Measurements from ENCODE around the gene HTR3C.
"Not testable (repeated sequence)": the region's sequence is repeated elsewhere in the genome, so short reads cannot be mapped to it uniquely, and the experiment has no call there.

The HTR3C gene

DNA sequence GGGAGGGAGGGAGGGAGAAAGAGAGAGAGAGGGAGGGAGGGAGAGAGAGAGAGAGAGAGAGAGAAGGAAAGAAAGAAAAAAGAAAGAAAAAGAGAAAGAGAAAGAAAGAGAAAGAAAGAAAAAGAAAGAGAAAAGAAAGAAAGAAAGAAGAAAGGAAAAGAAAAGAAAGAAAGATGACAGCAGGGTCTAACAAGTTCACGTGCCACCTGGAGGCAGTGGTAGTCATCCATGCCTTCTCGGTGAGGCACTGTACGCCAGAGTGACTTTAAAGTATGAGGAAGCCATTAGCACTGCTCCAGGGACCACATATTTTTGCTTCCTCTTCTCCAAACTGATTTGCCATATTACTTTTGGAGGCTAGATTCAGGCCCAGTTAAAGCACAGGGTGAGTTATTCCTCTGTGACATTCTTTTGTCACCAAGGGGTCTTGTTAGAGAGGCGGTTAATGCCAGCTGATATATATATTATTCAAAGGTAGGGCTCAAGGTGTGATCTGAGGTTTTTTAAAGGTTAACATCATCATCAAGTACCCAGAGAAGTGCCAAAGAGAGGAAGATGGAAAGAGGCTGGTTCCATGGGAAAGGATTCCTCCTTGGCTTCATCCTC, 21.6 kb upstream of the HTR3C start, which contains the start of gene HTR3D:
TSS of gene HTR3D (plus strand) at position 556 of the 606 bp plus-strand sequence. CDS start at position 556, 0 bp downstream.
- no peak for DNase-seq

DNA sequence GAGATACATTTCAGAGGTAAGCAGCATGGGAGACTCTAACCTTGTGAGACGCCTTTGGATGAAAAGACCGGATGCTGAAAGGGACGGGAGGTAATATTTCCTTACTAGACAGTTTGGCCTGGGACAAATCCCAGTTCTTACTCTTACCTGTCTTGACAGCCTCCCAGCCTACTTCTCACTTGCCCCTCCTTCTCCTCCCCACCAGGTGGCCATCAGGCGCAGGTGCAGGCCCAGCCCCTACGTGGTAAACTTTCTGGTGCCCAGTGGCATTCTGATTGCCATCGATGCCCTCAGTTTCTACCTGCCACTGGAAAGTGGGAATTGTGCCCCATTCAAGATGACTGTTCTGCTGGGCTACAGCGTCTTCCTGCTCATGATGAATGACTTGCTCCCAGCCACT, 15.0 kb upstream of the HTR3C start:
- no peak for DNase-seq

DNA sequence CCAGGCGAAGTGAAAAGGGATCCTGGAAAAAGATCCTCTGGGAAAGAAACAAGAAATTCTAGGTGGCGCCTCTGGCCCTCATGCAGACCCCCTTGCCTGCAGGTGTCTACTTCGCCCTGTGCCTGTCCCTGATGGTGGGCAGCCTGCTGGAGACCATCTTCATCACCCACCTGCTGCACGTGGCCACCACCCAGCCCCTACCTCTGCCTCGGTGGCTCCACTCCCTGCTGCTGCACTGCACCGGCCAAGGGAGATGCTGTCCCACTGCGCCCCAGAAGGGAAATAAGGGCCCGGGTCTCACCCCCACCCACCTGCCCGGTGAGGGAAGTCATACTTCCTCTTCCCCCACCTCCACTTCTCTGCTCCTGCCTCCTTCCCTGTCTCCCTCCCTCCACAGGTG, 14.5 kb upstream of the HTR3C start:
- DNase-seq = not testable (repeated sequence)

DNA sequence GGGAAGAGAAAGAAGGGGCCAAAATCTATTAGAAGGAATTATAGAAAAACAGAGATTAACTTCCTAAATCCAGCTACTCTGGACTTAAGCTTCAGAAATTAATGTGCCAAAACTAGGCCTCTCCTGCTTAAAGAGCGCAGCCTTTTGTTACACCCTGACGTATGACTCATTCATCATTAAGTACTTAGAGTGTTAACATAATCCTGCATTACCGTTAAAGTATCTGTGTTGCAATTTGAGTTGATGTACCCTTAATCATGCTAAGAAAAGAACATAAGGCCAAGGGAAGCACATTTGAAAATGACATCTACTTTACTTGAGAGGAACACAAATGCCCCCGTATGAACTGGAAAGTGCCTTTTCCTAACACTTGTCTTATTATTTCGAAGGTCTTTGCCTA, 13.4 kb upstream of the HTR3C start:
- no peak for DNase-seq

DNA sequence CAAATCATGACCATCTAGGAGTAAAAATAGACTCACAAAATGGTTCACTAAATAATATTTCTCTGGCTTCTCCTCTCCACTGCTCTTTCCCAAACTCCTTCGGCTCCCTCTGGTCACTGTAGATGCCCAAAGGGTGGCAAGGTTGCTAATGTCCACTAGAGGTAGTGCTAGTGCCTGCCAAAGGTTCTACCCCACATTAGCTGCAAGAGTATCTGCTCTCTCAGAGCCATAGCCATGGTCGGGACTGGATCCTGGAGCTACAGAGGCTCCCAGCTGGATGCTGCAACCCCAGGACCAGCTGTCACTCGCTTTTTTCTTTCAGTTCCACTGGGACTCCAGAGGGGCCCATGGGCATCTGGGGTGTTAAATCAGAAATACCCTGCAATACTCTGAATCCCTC, 12.8 kb upstream of the HTR3C start:
- DNase-seq = no peak

DNA sequence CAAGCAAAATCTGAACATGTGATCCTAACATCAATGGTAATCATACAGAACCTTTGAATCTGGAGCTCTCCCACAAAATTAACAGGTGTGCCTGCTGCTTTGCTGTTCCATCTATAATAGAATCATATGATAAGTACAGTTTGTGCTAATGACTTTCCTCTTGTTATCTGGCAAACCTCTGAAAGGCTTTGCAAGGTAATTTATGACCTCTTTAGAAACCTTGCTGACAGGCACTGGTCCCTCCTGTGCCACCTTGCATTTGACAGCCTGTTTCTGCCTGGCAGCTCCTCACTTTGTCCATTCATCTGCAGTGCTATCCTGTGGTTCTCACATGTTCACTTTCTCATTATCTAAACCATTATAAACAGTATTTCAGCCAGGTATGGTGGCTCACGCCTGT, 10.2 kb upstream of the HTR3C start:
- no peak for DNase-seq

DNA sequence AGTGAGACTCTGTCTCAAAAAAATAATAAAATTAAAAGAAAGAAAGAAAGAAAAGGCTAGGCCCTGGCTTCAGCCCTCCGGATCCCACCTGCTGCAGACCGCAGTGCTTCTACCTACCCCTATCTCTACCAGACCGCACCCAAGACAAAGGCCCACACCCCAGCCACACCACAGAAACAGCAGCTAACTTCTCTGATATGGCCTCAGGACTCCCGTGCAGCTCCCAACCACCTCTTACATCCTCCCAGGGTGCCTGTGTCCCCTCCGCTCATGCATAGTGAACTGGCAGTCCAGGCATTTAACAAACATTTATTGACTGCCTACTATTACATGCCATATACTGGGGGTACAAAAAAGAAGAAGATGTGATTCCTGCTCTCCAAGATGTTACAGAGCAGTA, 6.9 kb upstream of the HTR3C start:
- DNase-seq = no peak

DNA sequence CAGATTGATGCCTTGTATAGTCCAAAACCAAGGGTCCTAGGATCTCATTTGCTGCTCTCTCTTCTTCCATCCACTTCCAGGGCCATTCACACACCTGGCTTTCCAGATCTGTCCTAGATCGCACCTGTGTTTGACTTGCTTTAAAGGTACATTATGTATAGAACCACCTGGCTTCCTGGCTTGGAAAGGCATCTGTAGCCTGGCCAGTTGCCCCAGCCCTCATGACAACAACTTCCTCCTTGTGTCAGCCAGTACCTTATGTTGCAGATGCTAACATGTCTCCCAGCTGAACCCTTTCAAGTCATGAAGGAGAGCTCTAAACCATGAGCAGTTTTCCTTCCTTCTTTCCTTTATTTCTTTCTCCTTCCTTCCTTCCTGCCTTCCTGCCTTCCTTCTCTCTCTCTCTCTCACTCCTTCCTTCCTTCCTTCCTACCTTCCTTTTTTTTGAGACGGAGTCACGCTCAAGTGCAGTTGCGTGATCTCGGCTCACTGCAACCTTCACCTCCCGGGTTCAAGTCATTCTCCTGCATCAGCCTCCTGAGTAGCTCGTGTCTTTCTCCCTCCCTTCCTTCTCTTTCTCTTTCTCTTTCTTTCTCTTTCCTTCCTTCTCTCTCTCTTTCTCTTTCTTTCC, 2.5 kb upstream of the HTR3C start:
- DNase-seq = no peak

DNA sequence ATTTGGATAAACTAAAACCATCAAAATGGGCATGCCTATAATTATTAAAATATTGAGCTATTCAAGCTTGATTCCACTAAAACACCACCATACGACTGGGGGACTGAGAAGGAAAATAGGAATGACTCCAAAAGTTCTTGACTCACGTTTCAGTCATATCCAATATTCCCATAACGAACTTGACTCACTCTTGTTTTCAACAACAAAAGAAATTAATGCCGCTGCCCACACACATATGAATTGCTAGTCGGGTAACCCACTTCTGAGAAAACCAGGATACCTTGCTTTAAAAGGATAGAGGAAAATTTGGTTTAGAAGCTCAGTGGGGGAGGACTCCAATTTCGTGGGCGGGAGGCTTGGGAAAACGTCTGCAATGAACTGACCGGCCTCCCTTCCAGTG, 5.2 kb downstream of the HTR3C start:
- DNase-seq = no peak

DNA sequence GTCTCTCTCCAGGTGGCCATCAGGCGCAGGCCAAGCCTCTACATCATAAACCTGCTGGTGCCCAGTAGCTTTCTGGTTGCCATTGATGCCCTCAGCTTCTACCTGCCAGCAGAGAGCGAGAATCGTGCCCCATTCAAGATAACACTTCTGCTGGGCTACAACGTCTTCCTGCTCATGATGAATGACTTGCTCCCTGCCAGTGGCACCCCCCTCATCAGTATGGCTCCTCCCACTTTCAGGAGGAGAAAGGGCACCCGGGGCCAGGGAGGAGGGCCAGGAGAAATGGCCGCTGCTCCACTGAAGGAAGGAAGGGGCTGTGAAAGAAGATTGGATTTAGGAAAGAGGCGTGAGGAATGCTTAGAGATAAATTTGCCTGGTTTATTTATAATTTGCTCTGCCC, 6.6 kb downstream of the HTR3C start:
- DNase-seq = no peak

DNA sequence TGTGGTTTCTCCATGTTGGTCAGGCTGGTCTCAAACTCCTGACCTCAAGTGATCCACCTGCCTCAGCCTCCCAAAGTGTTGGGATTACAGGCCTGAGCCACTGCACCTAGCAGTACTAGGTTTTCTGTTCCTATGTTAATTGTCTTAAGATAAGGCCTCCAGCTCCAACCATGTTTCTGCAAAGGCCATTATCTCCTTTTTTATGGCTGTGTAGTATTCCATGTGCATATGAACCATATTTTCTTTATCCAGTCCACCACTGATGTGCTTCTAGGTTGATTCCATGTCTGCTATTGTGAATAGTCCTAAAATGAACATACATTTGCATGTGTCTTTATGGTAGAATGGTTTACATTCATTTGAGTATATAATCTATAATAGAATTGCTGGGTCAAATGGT, 9.8 kb downstream of the HTR3C start:
- DNase-seq = no peak

DNA sequence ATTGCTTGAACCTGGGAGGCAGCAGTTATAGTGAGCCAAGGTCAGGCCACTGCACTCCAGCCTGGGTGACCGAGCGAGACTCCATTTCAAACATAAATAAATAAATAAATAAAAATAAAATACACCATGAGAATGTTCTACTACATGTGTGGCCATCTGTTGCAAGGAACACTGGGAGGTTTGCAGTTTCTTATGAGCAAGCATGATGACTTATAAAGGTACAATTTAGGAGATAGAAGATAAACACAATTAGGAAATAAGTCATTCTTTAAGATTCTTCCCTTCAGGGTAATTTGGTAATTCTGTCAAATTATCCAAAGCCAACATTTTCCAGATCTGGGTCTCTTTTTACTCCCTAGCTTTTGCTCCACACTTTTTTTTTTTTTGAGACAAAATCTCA, 13.4 kb downstream of the HTR3C start:
- no peak for DNase-seq

DNA sequence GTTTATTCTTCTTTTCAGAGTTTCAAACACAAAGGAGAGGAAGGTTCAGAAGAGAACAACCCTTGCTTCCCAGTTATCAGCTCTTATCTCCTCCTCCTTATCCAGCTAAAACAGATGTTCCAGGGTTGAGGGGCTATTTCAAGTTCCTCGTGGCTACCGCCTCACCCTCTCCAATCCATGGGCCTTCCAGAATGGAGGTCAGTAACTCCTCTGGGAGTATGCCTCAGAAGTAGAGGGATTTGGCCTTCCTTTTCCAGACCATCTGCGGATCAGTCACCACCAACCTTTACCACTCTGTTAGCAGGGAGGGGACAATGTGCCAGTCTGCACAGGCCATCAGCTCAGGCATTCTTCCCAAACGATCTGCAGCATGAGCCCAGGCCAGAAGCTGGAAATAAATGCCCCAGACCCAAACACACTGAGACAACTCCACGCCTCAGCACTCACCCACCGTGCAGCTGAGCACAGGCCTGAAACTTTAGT, 14.8 kb downstream of the HTR3C start:
- DNase-seq = no peak

DNA sequence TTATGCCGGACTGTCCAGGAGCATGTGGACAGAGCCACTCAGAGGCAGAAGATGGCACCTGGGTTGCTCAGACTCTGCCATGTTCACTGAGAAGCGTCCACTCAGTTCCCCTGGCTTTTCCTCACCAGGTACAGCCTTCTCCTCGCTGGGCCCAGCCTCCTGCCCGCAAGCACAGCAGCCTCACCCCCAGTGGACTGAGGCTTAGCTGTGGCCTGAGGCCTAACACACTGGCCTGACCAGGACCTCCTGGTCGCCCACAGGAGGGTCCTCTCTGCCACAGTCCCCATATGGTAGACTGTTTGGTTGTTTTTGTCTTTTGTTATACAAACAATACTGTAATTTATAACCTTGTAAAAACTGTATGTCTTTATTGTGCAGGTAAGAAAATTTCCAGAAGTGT, 15.5 kb downstream of the HTR3C start:
- no peak for DNase-seq

DNA sequence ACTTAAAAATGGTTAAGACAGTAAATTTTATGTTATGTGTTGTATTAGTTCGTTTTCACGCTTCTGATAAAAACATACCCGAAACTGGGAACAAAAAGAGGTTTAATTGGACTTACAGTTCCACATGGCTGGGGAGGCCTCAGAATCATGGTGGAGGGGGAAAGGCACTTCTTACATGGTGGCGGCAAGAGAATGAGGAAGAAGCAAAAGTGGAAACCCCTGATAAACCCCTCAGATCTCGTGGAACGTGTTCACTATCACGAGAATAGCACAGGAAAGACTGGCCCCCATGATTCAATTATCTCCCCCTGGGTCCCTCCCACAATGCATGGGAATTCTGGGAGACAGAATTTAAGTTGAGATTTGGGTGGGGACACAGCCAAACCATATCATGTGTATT, 18.3 kb downstream of the HTR3C start:
- DNase-seq = not testable (repeated sequence)

DNA sequence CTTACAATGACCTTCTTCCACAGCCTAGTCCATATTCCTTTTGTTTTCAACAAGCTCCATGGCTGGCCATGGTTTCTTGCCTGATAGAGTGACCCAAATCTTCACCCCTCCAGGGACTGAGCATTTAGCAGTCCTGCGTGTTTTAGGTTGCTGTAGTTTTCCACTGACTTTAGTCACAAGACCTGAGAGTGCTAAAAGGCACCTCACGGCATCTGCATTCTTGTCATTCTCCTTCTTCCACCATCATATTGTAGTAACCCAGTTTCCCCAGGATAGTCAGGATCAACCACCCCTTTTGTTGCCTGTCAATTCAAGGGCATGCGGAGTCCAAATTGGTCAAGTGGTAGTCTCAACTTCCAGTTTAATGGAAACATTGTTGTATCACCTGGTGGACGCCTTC, 20.8 kb downstream of the HTR3C start:
- DNase-seq = no peak

DNA sequence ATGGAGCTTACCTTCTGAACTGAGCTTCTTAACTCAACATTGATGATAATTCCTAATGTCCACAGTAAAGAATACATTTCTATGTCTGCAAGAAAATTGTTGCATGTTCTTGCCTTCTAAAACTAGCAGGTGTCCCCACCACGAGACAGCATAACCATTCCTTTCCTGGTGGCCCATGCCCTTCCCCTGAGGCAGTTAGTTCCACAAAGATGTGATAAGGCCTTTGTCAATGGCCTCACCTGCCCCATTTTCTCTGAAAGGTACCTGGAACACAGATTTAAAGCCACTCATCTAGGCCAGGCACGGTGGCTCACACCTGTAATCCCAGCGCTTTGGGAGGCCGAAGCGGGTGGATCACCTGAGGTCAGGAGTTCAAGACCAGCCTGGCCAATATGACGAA, 23.1 kb downstream of the HTR3C start:
- DNase-seq = no peak

DNA sequence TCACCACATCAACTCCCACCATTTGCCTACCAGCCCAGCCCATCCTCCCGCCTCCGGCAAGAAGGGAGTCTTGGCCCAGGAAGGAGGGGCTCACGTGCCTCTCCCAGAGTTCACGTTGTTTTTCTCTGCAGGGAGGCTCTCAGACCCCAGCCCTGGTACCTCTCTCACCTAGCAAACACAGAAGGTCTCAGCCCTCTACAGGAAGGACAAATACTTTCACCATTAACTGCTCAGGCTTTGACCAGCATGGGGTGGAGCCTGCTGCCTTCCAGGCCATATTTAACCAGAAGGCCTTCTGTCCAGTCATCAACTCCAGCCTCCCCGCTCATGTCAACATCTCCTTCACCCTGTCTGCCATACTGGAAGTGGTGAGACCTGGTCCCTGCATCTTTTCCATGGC, 25.0 kb downstream of the HTR3C start:
- DNase-seq = no peak

DNA sequence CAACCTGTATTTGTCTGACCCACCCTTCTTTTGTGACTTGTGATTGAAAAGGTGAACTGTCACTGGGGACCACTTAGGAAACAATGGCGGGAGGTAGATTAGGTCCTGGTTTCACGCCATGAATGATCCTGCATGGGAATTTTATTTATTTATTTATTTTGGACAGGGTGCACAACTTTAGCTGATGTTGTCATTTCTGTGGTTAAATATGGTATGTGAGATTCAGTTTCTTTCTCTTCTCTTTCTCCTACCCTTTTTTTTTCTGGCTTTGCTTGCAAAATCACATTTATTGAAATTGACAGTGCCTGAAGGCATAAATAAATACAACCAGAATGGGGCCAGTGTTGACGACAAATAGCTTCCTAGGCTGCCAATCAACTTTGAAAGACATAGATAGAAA, 26.0 kb downstream of the HTR3C start:
- DNase-seq = no peak

DNA sequence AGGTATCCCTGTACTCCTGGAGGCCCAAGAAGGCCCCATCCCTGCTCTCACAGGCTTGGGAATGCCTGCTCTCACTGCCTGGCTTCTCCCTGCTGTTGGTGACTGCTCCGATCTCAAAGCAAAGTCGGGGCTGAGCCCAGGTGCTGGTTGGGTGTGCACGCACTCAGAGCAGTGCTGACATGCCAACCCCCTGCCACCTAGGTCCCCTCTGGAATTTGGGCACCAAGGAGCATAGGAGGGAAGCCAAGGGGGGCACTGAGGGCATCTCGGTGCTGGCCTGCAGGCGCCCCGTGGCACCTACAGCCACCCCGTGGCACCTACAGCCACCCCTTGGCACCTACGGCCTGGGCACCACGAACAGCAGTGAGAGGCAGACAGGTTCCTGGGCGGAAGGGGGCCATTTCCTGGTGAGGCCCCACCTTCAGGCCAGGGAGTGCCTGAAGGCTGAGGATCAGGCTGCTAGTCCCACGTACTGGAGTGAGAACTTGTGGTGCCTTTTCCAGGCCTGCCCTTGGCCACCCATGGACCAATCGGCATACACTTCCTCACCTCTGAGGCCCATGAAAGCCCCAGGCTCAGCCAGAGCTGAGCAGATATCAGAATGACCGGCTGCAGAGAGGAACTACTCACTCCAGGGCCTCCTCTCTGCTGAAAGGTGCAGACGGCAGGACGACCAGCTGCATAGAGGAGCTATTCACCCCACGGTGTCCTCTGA, 28.4 kb downstream of the HTR3C start:
- DNase-seq = no peak

DNA sequence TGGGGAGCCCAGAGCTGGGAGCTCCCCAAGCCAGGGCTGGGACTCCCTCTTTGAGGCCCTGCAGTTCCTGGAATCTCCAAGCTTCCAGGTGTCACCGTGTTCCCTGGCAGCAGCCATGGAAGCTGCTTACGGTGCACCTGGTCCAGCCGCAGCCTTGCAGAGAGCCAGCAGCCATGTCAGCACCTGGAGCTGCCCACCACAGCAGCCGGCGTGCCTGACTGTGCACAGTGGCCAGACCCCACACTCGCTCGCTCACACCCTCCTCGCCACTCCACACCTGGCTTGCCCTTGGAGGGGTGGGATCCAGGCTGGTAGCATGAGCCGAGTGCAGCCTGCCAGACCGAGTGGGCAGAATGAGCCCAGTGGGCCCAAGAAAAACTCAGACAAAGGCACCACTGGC, 29.2 kb downstream of the HTR3C start:
- DNase-seq = no peak

DNA sequence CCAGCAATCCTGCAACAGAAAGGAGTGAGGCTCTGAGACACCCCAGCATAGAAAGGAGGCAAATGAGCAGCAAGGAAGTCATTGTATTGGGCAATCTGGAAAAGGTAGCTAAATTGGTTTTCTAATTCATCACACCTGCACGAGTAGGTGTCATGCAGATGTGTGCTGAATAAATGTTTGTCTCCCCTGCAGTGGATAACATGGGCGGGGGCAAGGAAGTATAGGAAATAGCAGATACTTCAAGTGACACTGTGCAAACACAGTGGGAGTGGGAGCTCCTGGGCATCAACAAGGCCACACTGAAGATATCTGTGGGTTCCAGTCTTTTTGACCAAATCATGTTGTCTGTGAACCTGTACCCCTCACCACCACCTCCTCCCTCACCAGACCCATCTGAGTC, 29.6 kb downstream of the HTR3C start:
- no peak for DNase-seq

DNA sequence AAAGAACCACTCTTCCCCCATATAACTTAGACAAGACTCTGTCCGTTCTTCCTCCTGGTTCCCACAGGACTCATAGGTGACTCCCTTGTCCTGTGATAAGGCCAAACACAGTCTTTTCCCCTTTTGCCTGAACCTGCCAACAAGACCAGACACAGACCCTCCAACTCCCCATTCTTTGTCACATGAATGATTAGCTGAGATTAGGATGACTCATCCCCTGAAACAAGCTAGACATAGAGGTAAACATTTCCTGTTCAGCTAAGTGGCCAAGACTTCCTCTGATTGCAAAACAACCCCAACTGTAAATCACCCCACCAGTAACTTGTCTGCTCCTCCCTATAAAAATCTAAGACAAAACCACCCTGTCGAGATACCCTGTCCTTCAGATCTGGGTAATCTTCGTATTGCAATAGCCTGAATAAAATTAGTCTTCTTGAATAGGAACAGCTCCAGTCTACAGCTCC, 32.6 kb downstream of the HTR3C start:
- no peak for DNase-seq

DNA sequence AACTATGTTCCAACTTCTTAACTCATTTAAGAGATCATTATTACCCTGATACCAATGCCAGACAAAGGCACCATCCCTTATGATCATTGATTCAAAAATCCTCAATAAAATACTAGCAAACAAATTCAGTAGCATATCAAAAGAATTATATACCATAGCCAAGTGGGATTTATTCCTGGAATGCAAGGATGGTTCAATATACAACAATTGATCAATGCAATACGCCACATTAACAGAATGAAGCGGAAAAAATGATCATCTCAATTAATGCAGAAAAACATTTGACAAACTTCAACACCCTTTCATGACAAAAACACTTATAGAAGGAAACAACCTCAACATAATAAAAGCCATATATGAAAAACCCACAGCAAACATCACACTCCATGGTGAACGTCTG, 39.4 kb downstream of the HTR3C start:
- no peak for DNase-seq
